ENCODE measurements around the gene EGLN1.

Gene EGLN1

DNA sequence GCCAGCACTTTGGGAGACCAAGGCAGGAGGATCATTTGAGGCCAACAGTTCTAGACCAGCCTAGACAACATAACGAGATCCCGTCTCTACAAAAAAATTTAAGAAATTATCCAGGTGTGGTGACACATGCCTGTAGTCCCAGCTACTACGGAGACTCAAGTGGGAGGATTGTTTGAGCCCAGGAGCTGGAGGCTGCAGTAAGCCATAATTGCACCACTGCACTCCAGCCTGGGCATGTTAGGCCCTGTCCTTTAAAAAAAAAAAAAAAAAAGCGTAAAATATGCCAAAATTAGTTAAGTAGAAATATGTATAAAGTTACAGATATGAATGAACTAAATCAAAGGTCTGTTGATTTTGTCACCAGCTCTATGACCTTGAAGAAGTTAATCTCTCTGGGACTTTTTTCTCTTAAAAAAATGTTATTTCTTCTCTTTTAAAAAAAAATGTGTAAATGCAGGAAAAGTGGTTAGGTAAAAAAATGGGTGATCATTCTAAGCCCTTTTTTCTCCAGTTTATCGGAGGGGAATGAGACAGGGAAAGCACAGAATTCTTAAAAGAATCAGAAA is 7.0 kb downstream of the EGLN1 start:
- ATAC-seq (no peak), DNase-seq (ENCODE audit: low spot score in 2 of 2) (no peak)
- Mint-ChIP-seq H3K4me1 (peaks cover 59% of the 10 kb centered on the region), H3K4me3 (no peak overlapping the region), H3K27ac (no peak overlapping the region), H3K36me3 (peaks cover 80% of the 10 kb centered on the region), H3K9me3 (no peaks in the 10 kb centered on the region)

DNA sequence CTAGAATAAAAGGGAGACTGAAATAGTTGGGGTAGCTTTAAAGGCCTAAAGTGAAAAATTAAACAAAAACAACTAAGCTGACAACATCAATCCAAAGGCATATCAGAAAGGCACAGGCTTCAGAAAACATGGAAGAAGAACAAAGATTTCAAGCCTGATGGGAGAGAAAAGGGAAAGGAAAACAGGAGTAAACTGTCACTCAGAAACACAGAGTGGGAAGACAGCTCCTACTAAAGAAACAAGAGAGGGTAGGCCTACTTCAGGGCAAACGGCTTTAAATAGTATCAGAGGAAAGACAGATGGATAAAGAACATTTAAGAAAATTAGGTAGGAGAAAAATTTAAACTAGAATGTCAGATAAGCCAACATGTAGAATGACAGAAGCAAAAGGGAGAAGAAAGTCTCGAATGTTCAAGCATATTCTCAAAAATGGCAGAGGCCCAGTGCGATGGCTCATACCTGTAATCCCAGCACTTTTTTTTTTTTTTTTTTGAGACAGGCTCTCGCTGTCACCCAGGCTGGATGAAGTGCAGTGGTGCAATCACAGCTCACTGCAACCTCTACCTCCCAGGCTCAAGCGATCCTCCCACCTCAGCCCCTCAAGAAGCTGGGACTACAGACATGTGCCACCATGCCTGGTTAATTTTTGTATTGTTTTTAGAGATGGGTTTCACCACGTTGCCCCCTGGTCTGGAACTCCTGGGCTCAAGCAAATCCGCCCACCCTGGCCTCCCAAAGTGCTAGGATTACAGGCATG is 7.6 kb downstream of the EGLN1 start:
- H3K4me1 Mint-ChIP-seq: peaks cover 52% of the 10 kb centered on the region
- no peak for ATAC-seq
- no peak overlapping the region for H3K27ac Mint-ChIP-seq
- no peak overlapping the region for H3K4me3 Mint-ChIP-seq
- no peak for DNase-seq (ENCODE audit: low spot score in 2 of 2)
- H3K36me3 Mint-ChIP-seq: peaks cover 73% of the 10 kb centered on the region
- H3K9me3 Mint-ChIP-seq: no peaks in the 10 kb centered on the region

DNA sequence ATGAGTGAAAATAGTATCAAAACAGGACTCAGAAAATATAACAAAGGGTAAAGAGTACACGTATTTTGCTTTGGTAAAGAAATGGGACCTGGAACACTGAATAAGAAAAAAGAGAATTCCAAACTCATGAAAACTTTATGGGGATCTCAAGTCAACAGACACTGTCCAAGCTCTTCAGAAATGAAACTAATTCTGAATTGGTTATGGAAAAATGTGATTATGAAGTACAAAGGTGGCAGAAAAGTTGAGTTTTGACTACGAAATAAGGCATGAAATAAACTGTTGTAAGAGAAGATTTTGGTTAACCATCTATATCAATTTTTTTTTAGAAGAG is 8.4 kb downstream of the EGLN1 start:
- Mint-ChIP-seq H3K27ac (no peak overlapping the region), H3K4me1 (peaks cover 46% of the 10 kb centered on the region), H3K4me3 (peak overlapping the region; percentile 1)

DNA sequence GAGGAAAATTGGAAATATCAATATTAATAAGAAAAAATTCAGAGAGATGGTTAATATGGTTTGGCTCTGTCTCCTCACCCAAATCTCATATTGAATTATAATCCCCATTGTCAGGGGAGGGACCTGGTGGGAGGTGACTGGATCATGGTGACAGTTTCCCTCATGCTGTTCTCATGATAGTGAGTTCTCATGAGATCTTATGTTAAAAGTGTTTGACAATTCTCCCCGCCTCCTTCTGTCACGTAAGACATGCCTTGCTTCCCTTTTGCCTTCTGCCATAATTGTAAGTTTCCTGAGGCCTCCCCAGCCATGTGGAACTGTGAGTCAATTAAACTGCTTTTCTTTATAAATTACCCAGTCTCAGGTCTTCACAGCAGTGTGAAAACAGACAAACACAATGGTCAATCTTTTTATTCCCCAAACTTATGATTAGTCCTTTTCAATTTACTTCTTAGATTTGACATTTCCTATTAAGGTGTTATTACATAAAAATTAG is 11.0 kb downstream of the EGLN1 start:
- Mint-ChIP-seq H3K4me3 (no peak overlapping the region), H3K9me3 (no peaks in the 10 kb centered on the region), H3K36me3 (peaks cover 40% of the 10 kb centered on the region), H3K27ac (no peak overlapping the region), H3K4me1 (peaks cover 29% of the 10 kb centered on the region)
- DNase-seq (ENCODE audit: low spot score in 2 of 2): no peak
- ATAC-seq: no peak

More for the DNA sequence above, 8.4 kb downstream of the EGLN1 start:
- no peak for DNase-seq (ENCODE audit: low spot score in 2 of 2)
- no peaks in the 10 kb centered on the region for H3K9me3 Mint-ChIP-seq
- no peak for ATAC-seq
- H3K36me3 Mint-ChIP-seq: peaks cover 66% of the 10 kb centered on the region

DNA sequence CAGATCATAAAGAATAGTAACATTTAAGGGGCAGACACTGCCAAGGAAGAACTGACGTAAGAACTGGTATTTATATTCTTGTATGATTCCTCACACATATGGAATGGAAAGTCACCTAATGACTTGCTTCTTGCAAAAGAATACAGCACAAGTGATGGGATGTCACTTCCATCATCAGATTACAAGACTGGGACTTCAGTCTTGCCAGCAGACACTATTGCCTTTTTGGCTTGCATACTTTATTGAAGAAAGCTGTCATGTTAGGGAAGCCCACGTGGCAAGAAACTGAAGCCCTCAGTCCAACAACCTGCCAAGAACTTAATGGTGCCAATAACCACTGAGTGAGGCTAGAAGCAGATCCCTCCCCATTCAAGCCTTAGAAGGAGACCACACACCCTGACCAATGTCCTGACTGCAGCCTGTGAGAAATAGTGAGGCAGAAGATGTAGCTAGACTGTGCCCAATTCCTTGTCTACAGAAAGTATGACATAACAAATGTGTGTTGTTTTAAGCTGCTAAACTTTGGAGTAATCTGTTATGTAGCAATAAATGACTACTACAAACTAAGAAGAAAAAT is 12.0 kb downstream of the EGLN1 start:
- no peak overlapping the region for H3K27ac Mint-ChIP-seq
- no peaks in the 10 kb centered on the region for H3K9me3 Mint-ChIP-seq
- H3K4me3 Mint-ChIP-seq: no peak overlapping the region
- ATAC-seq: no peak
- peaks cover 37% of the 10 kb centered on the region for H3K4me1 Mint-ChIP-seq
- no peak for DNase-seq (ENCODE audit: low spot score in 2 of 2)
- peaks cover 37% of the 10 kb centered on the region for H3K36me3 Mint-ChIP-seq

DNA sequence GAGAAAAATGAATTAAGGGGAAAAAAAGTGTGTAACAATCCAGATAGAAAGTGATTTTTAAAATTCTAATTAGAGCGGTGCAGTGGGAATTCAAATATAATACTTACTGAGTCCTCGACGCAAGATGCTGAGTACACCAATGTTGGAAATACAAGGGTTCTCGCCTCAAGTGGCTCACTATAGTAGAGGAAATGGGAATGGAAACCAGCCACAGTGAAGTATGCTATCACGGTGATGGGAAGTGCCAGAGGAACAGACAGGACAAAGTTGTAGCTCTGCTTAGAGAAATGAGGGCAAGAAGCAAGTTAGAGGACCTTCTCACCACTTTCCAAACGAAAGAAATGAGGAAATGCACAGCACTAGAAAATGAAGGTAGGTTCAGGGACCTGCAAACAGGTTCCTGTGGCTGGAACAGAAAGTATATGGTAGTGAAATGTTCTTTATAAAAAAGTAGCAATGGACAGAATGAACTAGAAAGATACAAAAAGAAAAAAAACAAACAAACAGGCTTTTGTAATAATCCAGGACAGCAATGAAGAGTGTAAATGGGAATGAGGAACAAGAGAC is 13.5 kb downstream of the EGLN1 start:
- DNase-seq (ENCODE audit: low spot score in 2 of 2) (no peak), ATAC-seq (no peak)
- Mint-ChIP-seq H3K27ac (no peak overlapping the region), H3K9me3 (no peaks in the 10 kb centered on the region), H3K4me3 (no peak overlapping the region), H3K4me1 (peaks cover 27% of the 10 kb centered on the region), H3K36me3 (peaks cover 23% of the 10 kb centered on the region)

DNA sequence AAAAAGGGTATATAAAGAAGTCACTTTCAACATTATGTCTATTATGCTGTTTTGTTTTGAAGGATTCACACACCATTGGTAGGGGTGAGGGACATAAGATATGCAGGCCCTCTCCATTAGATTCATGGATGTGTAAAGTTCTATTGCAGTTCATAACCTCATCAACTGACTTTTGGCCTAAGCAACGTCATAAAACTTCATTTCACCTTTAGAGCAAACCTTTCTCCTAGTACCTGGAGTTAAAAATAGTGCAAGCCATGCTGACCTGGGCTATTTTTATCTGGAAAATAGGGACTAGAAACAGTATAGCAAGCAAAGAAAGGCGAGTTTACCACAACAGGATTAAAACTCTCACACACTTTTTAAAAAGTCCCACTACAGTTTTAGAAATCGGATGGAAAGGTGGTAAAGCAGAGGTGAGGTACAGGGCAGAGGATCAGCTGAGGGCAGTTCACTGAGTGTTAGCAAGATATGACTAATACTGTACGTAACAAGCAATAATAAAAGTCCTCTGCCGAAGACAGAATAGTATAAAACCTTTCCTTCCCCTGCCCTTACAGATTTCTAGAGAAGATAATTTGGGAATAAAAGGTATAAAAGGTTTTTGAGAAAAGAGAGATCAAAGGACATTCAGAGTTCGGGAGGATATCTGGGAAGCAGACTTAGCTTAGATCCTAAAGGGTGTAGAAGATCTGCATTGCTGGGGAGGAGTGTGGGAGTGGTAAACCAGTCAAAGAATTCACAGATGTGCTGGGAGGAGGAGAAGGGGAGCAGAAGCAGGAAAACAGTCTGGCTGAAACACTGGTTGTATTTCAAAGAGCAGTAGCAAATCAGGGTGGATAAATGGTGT is 14.3 kb downstream of the EGLN1 start:
- Mint-ChIP-seq H3K36me3 (peaks cover 19% of the 10 kb centered on the region), H3K4me3 (no peak overlapping the region), H3K9me3 (no peaks in the 10 kb centered on the region), H3K27ac (no peak overlapping the region), H3K4me1 (peaks cover 19% of the 10 kb centered on the region)
- no peak for DNase-seq (ENCODE audit: low spot score in 2 of 2)
- peak; percentile 90 for ATAC-seq

DNA sequence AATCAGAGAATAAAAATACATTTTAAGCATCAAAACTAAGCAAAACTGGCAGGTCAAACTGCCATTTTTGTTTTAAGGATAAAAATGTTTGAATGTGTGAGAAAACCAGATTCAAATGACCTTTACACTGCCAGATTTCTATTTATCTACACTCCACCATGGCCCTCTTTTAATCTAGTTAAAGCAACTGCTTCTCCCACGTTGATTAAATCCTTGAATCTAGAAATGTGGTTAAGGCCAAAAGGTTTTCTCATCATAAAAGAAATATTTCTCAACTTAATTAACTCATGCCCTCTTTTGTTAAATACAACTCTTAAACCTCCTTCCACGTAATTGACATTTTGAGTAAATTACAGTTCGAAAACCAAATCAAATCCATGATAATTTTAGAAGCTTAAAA is 15.0 kb downstream of the EGLN1 start:
- ATAC-seq (no peak), DNase-seq (ENCODE audit: low spot score in 2 of 2) (no peak)
- H3K4me3 Mint-ChIP-seq: no peak overlapping the region
- no peaks in the 10 kb centered on the region for H3K9me3 Mint-ChIP-seq
- no peak overlapping the region for H3K27ac Mint-ChIP-seq
- peaks cover 19% of the 10 kb centered on the region for H3K36me3 Mint-ChIP-seq
- H3K4me1 Mint-ChIP-seq: peaks cover 12% of the 10 kb centered on the region

DNA sequence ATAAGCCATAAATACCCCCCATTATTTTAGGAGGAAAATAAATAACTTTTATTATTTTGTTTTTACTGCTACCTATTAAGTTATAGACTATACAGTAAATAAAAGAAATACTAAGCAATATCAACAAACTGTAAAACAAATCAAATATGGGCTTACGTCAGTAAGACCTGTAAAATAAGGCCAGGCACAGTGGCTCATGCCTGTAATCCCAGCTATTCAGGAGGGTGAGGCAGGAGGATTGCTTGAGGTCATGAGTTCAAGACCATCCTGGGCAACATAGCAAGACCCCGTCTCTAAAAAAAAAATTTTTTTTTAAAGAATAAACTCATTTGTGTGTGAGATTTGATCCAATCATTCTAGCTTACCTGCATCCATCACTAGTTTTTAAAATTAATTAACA is 17.8 kb downstream of the EGLN1 start:
- DNase-seq (ENCODE audit: low spot score in 2 of 2) (no peak), ATAC-seq (no peak)
- Mint-ChIP-seq H3K4me3 (no peak overlapping the region), H3K4me1 (peaks cover 15% of the 10 kb centered on the region), H3K36me3 (peaks cover 27% of the 10 kb centered on the region), H3K27ac (no peak overlapping the region), H3K9me3 (no peaks in the 10 kb centered on the region)

DNA sequence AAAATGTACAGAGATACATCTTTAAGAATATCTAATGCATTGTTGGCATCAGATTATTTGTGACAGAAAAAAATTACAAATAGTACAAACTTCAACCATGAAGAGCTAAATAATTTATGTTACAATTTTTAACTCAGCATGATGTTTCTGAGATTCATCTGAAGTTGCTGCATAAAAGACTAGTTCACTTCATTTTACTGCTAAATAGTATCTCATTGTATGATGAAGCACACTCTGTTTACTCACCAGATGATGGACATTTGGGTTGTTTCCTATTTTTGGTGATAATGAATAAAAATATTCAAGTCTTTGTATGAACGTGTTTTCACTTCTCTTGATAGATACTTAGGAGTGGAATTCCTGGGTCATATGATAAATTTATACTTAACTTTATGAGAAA is 20.6 kb downstream of the EGLN1 start:
- Mint-ChIP-seq H3K9me3 (no peaks in the 10 kb centered on the region), H3K4me3 (no peak overlapping the region), H3K4me1 (peaks cover 33% of the 10 kb centered on the region), H3K27ac (no peak overlapping the region), H3K36me3 (peaks cover 27% of the 10 kb centered on the region)
- no peak for DNase-seq (ENCODE audit: low spot score in 2 of 2)
- no peak for ATAC-seq

DNA sequence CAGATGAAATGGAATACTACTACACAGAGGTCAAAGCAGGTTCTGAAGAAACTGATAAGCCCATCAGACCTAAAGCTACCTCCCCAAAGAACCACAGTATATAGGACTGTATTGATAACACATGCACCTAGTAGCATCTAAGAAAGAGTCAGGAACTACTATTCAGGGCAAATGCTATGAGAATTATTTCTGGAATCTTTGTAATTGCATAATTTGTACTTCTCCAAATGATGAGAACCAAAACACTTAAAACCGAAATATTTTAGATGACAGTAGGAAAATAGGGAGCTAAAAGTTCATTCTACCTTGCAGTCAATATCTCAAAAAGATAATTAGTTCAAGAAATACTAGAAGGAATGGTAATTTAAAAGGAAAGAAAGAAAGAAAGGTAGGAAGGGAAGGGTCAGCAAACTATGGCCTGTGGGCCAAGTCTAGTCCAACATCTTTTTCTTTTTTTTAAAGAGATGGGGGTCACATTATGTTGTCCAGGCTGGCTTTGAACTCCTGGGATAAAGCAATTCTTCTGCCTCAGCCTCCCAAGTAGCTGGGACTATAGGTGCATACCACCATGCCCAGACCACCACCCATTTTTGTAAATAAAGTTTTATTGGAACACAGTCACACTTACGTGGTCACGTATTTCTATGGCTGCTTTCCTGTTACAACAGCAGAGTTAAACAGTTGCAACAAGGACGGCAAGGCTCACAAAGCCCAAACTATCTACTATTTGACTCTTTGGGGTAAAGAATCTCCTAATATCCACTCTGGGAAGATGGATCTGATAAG is 24.0 kb downstream of the EGLN1 start:
- Mint-ChIP-seq H3K27ac (no peak overlapping the region), H3K4me3 (no peak overlapping the region), H3K9me3 (no peaks in the 10 kb centered on the region), H3K36me3 (peaks cover 18% of the 10 kb centered on the region), H3K4me1 (peaks cover 40% of the 10 kb centered on the region)
- ATAC-seq (no peak), DNase-seq (ENCODE audit: low spot score in 2 of 2) (no peak)

DNA sequence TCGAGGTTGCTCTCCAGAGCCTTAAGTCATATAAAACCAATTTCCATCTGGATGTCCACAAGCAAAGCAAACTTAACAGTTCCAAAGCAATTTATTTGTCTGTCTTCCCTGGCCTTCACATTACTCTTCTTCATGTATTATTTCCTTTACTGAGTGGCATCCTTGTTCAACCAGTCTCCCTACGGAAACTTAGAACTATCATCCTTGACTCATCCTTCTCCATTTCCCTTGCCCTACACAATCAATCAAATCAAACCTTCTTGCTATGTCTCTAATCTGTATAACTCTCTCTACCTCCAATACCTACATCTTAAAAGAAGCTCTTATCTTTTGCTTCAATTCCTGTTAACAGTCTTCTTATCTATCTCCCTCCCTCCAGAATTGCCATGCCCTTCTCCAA is 25.4 kb downstream of the EGLN1 start:
- ATAC-seq (no peak), DNase-seq (ENCODE audit: low spot score in 2 of 2) (no peak)
- H3K4me1 Mint-ChIP-seq: peaks cover 46% of the 10 kb centered on the region
- H3K9me3 Mint-ChIP-seq: no peaks in the 10 kb centered on the region
- no peak overlapping the region for H3K27ac Mint-ChIP-seq
- H3K4me3 Mint-ChIP-seq: no peak overlapping the region
- peaks cover 4% of the 10 kb centered on the region for H3K36me3 Mint-ChIP-seq

DNA sequence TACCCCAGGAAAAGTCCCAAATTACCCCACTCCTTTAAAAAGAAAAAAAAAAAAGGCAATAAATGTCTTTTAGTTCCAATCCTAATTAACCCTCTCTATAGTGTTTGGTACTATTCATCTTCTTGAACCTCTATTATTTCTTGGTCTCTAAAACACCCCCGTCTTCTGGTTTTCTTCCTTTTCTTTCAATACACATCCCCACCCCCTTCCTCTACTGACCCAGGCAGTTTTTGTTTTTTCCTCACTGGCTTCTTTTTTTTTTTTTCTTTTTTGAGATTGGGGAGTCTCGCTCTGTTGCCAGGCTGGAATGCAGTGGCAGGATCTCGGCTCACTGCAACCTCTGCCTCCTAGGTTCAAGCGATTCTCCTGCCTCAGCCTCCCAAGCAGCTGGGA is 26.1 kb downstream of the EGLN1 start:
- no peak for ATAC-seq
- peak overlapping the region; percentile 16 for H3K27ac Mint-ChIP-seq

DNA sequence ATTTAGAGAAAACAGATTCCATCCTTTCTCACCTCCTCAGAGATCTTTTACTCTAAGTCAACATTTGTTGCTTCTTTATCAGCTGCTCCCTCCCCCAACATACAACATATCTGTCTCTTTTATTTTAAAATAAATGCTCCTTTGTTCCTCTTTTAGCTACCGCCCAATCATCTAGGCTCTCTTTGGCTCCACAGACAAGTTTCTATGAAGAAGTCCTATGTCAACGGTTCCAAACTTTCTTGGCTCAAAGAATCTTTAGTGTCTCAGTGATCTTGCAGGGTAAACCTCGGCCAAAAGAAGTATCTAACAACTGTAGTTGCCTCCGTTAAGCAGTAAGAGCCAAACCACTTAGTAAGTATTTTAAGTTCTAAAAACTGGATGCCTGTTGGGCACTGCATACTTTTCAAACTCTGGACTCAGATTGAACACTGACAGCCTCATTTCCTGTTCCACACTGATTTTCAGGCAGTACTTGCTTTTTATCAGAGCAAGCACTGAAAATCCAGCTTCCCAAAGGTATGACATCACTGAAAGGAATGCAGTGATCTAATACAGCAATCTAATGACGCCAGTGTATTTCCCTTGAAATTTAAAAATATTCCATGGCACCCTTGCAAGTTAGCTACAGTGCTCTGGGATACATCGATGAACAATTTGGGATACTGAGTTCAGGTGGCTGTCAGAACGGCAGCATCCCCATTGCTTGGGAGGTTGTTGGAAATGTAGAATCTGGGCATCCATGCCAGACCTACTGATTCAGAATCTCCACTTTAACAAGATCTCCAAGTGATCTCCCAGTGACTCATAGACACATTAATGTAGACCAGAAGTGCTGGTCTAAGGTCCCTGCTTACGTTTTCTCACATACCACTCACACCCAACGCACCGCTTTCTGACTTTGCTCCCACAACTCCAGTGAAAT is 26.8 kb downstream of the EGLN1 start:
- DNase-seq (ENCODE audit: low spot score in 2 of 2) (no peak), ATAC-seq (no peak)
- H3K9me3 Mint-ChIP-seq: no peaks in the 10 kb centered on the region
- H3K27ac Mint-ChIP-seq: peak overlapping the region; percentile 16
- H3K4me3 Mint-ChIP-seq: no peak overlapping the region
- peaks cover 5% of the 10 kb centered on the region for H3K36me3 Mint-ChIP-seq
- peaks cover 56% of the 10 kb centered on the region for H3K4me1 Mint-ChIP-seq

More for the DNA sequence above, 26.1 kb downstream of the EGLN1 start:
- Mint-ChIP-seq H3K36me3 (peaks cover 7% of the 10 kb centered on the region), H3K4me3 (no peak overlapping the region), H3K4me1 (peaks cover 49% of the 10 kb centered on the region), H3K9me3 (no peaks in the 10 kb centered on the region)
- no peak for DNase-seq (ENCODE audit: low spot score in 2 of 2)

Data from stimulated activated effector memory CD8-positive, alpha-beta T cell treated with anti-CD3 and anti-CD28 coated beads, Interleukin-12 subunit alpha, Interleukin-12 subunit beta, amount 100 ng/mL, for 72 hours (primary cell).